ENCODE results near the gene KLF15.

DNA sequence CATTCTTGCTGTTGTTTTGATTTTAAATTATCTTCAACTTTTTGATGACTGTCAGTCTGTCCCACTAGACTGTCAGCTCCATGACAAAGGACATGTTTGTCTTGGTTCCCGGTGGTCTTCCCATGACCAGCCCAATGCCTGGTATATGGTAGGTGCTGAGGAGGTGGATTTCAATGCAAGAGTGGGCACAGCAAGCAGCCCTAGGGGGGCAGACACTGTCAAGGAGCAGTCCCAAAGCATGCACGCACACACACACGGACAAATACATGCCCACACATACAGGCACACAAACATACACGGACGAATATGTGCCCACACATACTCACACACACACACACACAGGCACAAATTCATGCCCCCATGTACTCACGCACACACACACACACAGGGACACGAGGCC, 12.0 kb downstream of the KLF15 start:
- no peak for TF ChIP-seq CTCF (conservative IDR thresholded peaks at IDR 0.05; ENCODE audit: low read depth, low read length)
- no peak for TF ChIP-seq EZH2 (IDR thresholded peaks at IDR 0.05; ENCODE audit: borderline replicate concordance, low read depth, low read length, poor library complexity, severe bottlenecking)

All from A673 (cell line).